Heart right ventricle (tissue), 16 donors: Measurements from ENCODE around the gene SF3B2. TPM values are rescaled to one million over a fixed set of nuclear protein-coding genes. Genes with fewer than 3 reads are reported as not detected.

ENCODE experiments used
- ATAC-seq, 8 donors: fragments of 200-7000 bp; cut with Tn5 transposase; one replicate each; pipeline ENCODE4 v1.9.1; 2020; ENCODE audit warnings: mild to moderate bottlenecking in 8 of 8, moderate library complexity in 8 of 8, moderate number of reproducible peaks in 1 of 8
- DNase-seq, 2 donors: peaks; one replicate each; pipeline ENCODE4 v3.0.0-alpha.2; 2020
- H3K27ac ChIP-seq, 10 donors: fragments of 200-600 bp; sonication (generic) in 2 of 10; one replicate each; pipeline versions ENCODE4 v1.5.0 to v1.8.0; 2020 to 2022; ENCODE audit warnings: mild to moderate bottlenecking in 3 of 10
- H3K27me3 ChIP-seq, 7 donors: fragments of 200-600 bp; one replicate each; pipeline ENCODE4 v1.8.0; 2021 to 2022; ENCODE audit warnings: mild to moderate bottlenecking in 2 of 7
- H3K36me3 ChIP-seq, 9 donors: fragments of 200-600 bp; sonication (generic) in 1 of 9; one replicate each; pipeline versions ENCODE4 v1.5.0 to v1.8.0; 2020 to 2022; ENCODE audit warnings: mild to moderate bottlenecking in 2 of 9
- H3K4me1 ChIP-seq, 9 donors: fragments of 200-600 bp; sonication (generic) in 1 of 9; one replicate each; pipeline versions ENCODE4 v1.5.0 to v1.8.0; 2020 to 2022; ENCODE audit warnings: mild to moderate bottlenecking in 4 of 9
- H3K4me3 ChIP-seq, 10 donors: fragments of 200-600 bp; sonication (generic) in 2 of 10; one replicate each; pipeline versions ENCODE4 v1.5.0 to v1.8.0; 2020 to 2022; ENCODE audit warnings: mild to moderate bottlenecking in 7 of 10, moderate library complexity in 2 of 10
- H3K9me3 ChIP-seq, 11 donors: fragments of 200-600 bp in 10 of 11; sonication (generic) in 2 of 11; one replicate each; pipeline versions ENCODE4 v1.5.0 to v1.8.0; 2013 to 2022; ENCODE audit warnings: mild to moderate bottlenecking in 2 of 11, control low read depth in 1 of 11, moderate library complexity in 1 of 11
- CTCF ChIP-seq, 9 donors: fragments of 200-600 bp; sonication (generic) in 2 of 9; IDR thresholded peaks; one replicate each; pipeline versions ENCODE4 v1.5.0 to v1.8.0; 2021 to 2022; ENCODE audit warnings: antibody characterized with exemption in 9 of 9, mild to moderate bottlenecking in 5 of 9, moderate library complexity in 1 of 9
- WGBS, 2 donors: extraction: QIAGEN DNeasy Blood & Tissue Kit; methylation state at CpG; one replicate each; pipeline ENCODE4 v1.1.7; 2013; ENCODE audit warnings: inconsistent platforms in 1 of 2; 5-methylcytosine and 5-hydroxymethylcytosine counted together
- intact Hi-C, 10 donors: fragments of 100-400 bp; cut with DNase I; formaldehyde crosslinking; loops; one replicate each; pipeline versions ENCODE4 v1.11.1 to v1.14.2; 2022
- polyA plus RNA-seq, 2 donors: library from polyadenylated mRNA; stranded (reverse); fragments of 200-250 nt; gene quantifications; one replicate each; pipeline ENCODE4 v1.2.3, GENCODE V29; 2013
- total RNA-seq, 10 donors: library from RNA; stranded (reverse); fragmentation: NEBNext Ultra II Directional in 3 of 10; extraction: Animal tissue kit (Norgen Biotek cat#: 25700) in 3 of 10; gene quantifications; one replicate each; pipeline versions ENCODE4 v1.2.1 to v1.2.4, GENCODE V29; 2021 to 2023
- donor health status: Arrhythmogenic right ventricular cardiomyopathy.
- donor health status: ischemic (EF 13 %, LVEDD 7.1; RV severe dilation, severe dysfunction).
- donor health status: healthy with polysubstance abuse.
- donor health status: DM: no; HTN: yes; CAD: no.
- donor health status: DM: no; HTN: no; CAD: no.
- donor health status: ischemic (EF 25% LVEDD 6.9; RV normal size, moderate dysfunction).
- donor health status: ischemic (EF 25% LVEDD 5.7; RV mildly dilated, moderate dysfunction).
- donor health status: healthy.
- donor health status: DM: yes; HTN: yes; CAD: no.
- donor health status: Ischemic cardiomyopathy.
- donor health status: ischemic (EF 35%, LVEDD 5.7; RV mildly dilated, moderate dysfunction).
- donor health status: nonischemic (EF 11% LVEDD 7.7; RV severe dilation, severe dysfunction).
- donor health status: DM: yes; HTN: yes; CAD: no.
- donor health status: PGD.
- donor health status: ischemic (EF 29% LVEDD 5.4; RV normal size, mild dysfunction).
- donor health status: nonischemic (EF 23%, LVEDD 6.1; RV moderate dilation, normal function).

Gene SF3B2
- total and polyA plus RNA-seq, 12 donors, result 46.5 to 94.9 (median 72.7) TPM

GRCh38 chr11:66107600-66108510, 55.7 kb downstream of the SF3B2 start:
- ATAC-seq (peak in 1 of 8 donors; percentile 55), DNase-seq (no peak)
- no peaks in the 10 kb centered on the region for H3K9me3 ChIP-seq
- peaks cover 0 to 63% (median 36%) of the 10 kb centered on the region in 9 donors for H3K4me1 ChIP-seq
- peaks cover 0 to 16% (median 0%) of the 10 kb centered on the region in 9 donors for H3K36me3 ChIP-seq
- no peak for TF ChIP-seq CTCF (IDR thresholded peaks at IDR 0.05)
- intact Hi-C loops, result no loop called here
- peak overlapping the region in 2 of 10 donors; percentile 29 to 34 for H3K27ac ChIP-seq
- H3K27me3 ChIP-seq, result no peaks in the 10 kb centered on the region
- H3K4me3 ChIP-seq, result no peak overlapping the region
- WGBS, 2 donors, result 84 to 85% methylated on average over 3 of the region's 3 CpGs

- Histone ChIP-seq H3K4me3 (no peak overlapping the region), H3K27me3 (no peaks in the 10 kb centered on the region), H3K4me1 (peaks cover 0 to 75% (median 42%) of the 10 kb centered on the region in 9 donors), H3K27ac (no peak overlapping the region), H3K9me3 (no peaks in the 10 kb centered on the region), H3K36me3 (peaks cover 0 to 16% (median 0%) of the 10 kb centered on the region in 9 donors)
- WGBS, 2 donors, result 91 to 95% methylated on average over 2 of the region's 2 CpGs
- no peak for TF ChIP-seq CTCF (IDR thresholded peaks at IDR 0.05)
- intact Hi-C loops, result no loop called here
- no peak for DNase-seq
- ATAC-seq, result no peak
Measured at GRCh38 chr11:66109294-66109693, 57.1 kb downstream of the SF3B2 start.

- H3K9me3 ChIP-seq, result no peaks in the 10 kb centered on the region
- intact Hi-C loops, result no loop called here
- WGBS, 2 donors, result 95 to 97% methylated on average over 3 of the region's 3 CpGs
- no peak for DNase-seq
- ATAC-seq, result no peak
- TF ChIP-seq CTCF (IDR thresholded peaks at IDR 0.05), result no peak
- no peaks in the 10 kb centered on the region for H3K27me3 ChIP-seq
- H3K36me3 ChIP-seq, result peaks cover 0 to 13% (median 0%) of the 10 kb centered on the region in 9 donors
- peak overlapping the region in 1 of 10 donors; percentile 63 for H3K27ac ChIP-seq
- no peak overlapping the region for H3K4me3 ChIP-seq
- H3K4me1 ChIP-seq, result peaks cover 0 to 85% (median 56%) of the 10 kb centered on the region in 9 donors
Measured at GRCh38 chr11:66111158-66111557, 59.0 kb downstream of the SF3B2 start.

- H3K27ac ChIP-seq, result peak overlapping the region in 6 of 10 donors; percentile 11 to 63 (median 26)
Measured at GRCh38 chr11:66112041-66112491, 59.9 kb downstream of the SF3B2 start.

More at GRCh38 chr11:66112041-66112491, 59.9 kb downstream of the SF3B2 start:
- Histone ChIP-seq H3K36me3 (peaks cover 0 to 6% (median 0%) of the 10 kb centered on the region in 9 donors), H3K9me3 (no peaks in the 10 kb centered on the region), H3K4me1 (peaks cover 0 to 86% (median 50%) of the 10 kb centered on the region in 9 donors), H3K4me3 (no peak overlapping the region), H3K27me3 (no peaks in the 10 kb centered on the region)
- intact Hi-C loops, result no loop called here
- WGBS, 2 donors, result 67 to 69% methylated on average over 9 of the region's 9 CpGs
- no peak for TF ChIP-seq CTCF (IDR thresholded peaks at IDR 0.05)
- DNase-seq (no peak), ATAC-seq (peak in 4 of 8 donors; percentile 24 to 53 (median 38))
